Endometrial microvascular endothelial cells (primary cell): ENCODE data around the gene ROPN1L. TPM values are rescaled to one million over a fixed set of nuclear protein-coding genes. Genes with fewer than 3 reads are reported as not detected.

Experiments used
- in situ Hi-C: cut with HindIII; loops from 2 replicates; pipeline ENCODE4 v1.10.0; 2017; ENCODE audit warnings: low sequenced_read_pairs, low pct_unique_long_range_greater_than_20kb; ENCODE audit errors: inconsistent ontology term
- total RNA-seq: library from RNA; depleted of rRNA; stranded (reverse); fragments of >200 nt; gene quantifications from one replicate; pipeline ENCODE4 v1.2.3, GENCODE V29; 2015; ENCODE audit errors: inconsistent ontology term

Gene ROPN1L
- total RNA-seq, 1 donor from 2014 or later: 0.46 TPM

DNA sequence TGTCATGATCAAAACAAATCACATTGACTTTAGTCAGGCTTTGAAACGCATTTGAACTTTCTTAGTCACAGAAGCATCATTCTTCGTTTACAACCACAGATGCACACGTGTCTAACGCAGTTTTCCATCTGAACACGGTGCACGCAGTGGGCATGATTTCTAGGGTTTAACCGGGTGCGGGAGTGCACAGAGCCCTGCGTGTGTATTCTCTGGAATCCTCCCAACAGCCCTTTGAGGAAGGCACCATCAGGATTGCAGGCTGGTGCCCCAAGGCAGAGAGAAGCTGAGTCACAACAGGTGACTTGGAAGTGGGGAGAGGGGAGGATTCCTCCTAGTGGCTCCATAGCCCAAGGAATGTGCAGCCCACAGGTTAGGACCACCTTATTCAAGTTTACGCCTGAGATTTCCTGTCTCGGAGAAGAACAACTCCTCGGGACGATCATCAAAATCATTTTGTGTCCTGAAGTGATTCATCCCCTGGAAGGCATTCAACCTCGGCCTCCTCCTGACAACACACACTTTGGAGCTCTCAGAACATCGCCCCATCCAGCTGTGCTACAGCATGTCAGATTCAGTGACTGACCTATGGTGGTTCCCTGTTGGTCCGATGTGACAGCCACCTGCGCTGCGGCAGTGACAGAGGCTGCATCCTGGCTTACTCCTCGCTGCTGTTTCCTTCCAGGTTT, 13.1 kb downstream of the ROPN1L start:
- in situ Hi-C loops: loop anchor here (5.0 kb wide), 1 partner anchor 173 kb away; no protein-coding TSS in a partner anchor

DNA sequence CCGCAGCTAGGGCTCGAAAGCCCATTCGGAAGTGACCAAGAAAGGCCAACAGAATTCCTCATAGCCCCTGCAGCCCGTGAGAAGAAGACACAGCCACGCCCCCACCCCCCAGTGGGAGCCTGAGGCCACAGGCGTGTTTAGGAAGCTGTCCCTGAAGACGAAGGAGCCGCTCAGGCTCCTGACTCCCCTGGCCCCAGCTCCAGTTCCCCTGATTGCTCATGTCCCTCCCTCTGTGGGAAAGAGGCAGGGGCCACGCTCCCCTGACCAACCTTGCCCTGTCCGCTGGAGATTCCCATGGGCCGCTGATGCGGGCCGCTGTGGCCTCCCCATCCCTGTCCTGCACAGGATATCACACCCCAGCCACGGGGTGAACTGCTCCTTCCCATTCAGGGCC, 13.6 kb downstream of the ROPN1L start:
- in situ Hi-C loops: no loop called here

DNA sequence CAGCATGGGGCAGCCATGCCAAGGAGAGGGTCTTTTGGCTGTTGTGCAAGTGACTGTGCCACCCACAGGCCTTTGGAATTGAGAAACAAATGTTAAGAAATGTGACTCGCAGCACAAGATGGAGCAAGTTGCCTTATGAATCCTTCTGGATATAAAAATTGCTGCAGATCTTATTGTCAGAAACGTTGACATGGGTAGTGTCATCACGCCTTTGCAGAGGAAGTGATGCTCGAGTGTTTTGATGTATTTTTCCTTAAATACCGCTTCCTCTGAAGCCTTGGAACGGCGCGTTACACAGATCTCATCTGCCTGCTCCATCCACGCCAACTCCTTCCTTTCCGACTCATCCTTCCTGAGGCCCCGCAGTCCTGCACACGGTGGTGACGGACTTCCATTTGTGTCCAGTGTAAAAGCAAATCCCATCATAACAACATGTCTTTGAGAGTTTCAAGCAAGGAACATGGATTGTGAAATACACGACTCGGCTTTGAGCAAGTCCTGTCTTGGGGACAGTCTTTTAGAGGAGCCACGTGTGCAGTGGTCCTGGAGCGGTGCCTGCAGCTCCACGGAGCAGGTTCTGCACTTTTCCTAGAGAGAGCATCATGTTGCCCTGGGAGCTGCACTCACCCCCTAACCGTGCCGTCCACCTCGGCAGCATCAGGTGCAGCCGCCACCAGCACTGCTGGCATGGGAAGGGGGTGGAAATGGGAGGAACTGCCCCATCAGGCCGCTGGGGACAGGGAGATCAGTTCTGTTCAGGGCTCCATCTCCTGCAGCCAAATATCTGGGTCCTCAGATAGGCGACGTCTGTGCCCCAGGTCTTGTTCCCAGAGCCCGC, 15.1 kb downstream of the ROPN1L start:
- in situ Hi-C loops: no loop called here

DNA sequence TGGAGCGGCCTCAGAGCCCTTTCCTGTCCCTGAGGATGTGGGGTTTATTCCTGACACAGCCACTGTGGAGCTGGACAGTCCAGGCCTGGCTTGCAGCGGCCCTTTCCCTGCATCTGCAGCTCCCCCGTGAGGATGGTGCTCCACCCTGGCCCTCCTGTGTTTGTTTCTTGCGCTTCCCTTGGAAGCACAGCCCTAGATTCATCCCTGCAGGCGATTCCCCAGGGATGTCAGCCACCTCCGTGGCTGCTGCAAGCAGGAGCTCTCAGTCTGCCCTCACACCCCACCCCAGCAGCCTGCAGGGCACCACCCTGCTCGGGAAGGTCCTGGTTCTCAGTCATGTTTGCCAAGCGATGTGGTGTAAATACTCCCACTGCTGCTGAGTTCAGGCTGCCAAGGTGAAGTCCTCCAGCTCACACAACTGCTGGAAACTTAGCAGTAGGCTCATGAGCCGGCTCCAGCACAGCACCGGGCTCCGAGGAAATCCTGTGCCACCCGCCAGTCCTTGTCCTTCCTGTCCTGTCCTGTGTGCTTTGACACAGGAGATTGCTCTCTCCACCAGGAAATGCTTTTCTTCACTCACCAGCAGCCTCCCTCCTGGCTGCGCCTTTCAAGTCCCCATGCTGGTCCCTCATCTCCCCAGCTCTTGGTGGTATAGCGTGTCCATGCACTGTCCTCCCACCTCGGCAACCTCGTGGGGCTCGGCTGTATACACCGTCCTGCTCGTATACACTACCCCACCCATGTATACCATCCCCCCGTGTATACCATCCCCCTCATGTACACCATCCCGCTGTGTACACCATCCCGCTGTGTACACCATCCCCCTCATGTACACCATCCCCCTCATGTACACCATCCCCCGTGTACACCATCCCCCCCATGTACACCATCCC, 16.2 kb downstream of the ROPN1L start:
- in situ Hi-C loops: no loop called here

GRCh38 chr5:10459080-10460055, 17.7 kb downstream of the ROPN1L start:
- in situ Hi-C loops: no loop called here

DNA sequence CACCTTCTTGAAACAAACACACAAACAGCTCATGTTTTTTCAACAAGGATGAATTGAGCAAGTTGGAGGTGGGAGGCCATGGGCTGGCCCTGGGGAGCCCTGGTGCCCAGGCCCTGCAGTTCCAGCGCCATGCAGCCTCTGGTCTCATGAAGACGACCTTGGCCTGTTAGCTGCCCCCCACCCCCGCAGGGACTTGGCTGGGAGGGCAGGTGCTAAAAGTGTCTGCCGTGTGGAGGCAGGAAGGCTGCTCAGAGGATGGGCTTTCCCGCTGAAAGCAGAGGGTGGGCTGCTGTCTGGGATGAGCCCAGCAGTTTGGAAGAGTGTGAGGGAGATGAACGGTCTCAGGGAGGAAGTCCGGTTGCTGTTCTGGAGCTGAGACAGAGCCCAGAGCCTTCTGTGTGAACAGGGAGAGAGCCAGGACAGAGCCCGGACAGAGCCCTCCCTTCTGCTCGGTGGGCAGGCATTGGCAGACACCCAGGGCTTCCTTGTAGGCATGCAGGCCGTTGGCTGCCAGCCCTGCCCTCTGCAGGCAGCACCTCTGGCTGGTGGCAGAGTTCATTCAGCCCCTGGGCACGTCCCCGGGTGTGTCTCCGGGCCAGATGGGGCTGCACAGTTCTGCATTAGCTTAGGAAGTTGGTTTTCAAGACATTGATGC, 18.7 kb downstream of the ROPN1L start:
- in situ Hi-C loops: no loop called here

- in situ Hi-C loops: no loop called here
Measured at GRCh38 chr5:10461041-10461440, 19.4 kb downstream of the ROPN1L start.

DNA sequence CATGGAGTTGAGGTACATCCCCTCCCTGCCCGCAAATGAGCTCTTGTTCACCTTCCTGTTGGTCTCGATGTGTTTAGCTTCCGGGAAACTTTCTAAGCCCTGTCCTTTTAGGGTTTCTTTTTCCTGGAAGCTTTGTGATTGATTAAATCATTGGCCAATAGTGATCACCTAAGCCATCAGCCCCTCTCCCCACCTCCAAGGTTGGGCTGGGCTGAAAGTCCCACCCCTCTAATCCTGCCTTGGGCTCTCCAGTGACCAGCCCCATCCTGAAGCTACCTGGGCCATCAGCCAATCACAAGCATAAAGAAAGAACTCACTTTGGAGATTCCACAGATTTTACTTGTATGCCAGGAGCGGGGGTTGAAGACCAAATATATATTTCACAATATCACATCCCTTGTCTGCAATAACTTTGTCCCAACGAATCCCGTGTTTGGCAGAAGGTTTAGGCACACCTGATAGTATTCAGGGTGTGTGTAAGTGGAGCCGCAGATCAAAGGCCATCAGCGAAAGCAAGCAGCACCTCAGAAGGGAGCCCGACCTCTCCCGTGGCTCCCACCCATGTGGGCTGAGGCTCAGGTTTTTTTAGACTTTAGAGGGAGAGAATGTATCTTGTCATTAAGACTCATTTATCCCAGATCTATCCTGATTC, 20.4 kb downstream of the ROPN1L start:
- in situ Hi-C loops: no loop called here

DNA sequence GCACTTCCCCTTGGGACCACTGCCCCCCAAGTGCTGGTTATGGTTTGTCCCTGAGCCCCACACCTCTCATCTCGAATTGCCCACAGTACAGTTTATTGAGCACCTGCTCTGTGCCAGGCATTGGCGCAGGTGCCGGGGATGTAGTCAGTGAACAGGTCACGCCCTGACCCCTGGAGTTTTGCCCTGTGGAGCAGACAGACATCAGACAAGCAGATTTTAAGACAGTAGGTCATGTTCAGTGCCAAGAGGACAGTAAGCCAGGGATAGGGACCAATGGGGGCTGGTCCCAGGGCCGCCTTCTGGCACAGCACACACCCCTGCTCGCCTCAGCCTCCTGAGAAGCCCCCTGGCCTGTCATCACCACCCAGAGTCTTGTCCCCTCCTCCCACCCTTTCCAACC, 21.9 kb downstream of the ROPN1L start:
- in situ Hi-C loops: no loop called here

DNA sequence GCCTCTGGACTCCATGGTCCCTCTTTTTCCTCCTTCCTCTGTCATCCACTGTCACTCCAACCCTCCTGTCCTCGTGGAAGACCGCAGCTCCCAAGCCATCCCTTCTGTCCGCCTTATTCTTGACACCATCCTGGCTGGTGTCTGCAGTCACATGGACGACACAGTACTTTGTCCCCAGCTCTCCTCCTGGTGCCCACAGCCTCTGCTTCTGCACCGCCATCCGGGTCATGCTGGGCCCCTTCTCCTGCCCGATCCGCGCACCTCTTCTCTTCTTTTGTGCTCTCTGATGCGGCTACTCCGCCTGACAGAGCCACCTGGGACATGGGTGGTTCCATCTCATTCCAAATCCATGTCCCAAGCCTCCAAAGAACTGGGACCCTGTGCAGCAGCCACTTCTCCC, 22.5 kb downstream of the ROPN1L start:
- in situ Hi-C loops: no loop called here

DNA sequence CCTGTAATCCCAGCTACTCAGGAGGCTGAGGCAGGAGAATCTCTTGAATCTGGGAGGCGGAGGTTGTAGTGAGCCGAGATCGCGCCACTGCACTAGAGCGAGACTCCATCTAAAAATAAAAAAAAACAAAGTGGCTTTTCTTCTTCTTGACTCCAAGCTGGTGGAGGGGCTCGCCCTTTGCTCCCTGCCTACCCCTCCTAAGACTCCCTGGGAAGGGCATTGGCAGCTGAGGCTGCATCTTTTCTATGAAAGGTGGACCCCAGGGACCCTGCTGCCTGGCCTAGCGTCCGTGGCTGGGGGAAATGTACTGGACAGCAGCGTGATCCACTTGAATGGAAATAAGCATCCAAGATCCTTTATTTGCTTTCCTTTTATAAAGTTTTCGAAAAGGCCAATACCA, 24.0 kb downstream of the ROPN1L start:
- in situ Hi-C loops: no loop called here

DNA sequence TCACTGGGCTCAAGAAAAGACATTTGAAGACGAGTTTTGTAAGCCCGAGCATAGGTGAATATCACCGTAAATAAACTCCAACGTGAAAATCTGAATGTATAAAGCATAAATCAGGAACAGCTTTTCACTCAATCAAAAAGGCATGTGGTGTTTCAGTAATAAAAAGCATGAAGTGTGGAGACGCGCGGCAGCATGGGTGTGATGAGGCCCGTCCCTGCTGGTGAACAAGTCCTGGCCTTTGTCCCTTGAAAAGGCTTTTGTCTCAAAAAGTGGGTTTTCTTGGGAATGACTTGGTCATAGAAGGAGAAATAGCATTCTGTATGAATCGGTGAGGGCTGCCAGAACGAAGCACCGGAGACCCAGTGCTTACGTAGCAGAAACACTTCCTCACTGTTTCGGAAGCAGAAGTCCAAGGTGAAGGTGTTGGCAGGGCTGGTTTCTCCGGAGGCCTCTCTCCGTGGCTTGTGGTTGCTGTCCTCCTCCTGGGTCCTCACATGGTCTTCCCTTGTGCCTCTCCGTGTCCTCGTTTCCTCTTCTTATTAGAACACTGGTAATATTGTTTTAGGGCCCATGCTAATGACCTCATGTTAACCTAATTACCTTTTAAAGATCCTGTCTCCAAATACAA, 24.9 kb downstream of the ROPN1L start:
- in situ Hi-C loops: no loop called here

DNA sequence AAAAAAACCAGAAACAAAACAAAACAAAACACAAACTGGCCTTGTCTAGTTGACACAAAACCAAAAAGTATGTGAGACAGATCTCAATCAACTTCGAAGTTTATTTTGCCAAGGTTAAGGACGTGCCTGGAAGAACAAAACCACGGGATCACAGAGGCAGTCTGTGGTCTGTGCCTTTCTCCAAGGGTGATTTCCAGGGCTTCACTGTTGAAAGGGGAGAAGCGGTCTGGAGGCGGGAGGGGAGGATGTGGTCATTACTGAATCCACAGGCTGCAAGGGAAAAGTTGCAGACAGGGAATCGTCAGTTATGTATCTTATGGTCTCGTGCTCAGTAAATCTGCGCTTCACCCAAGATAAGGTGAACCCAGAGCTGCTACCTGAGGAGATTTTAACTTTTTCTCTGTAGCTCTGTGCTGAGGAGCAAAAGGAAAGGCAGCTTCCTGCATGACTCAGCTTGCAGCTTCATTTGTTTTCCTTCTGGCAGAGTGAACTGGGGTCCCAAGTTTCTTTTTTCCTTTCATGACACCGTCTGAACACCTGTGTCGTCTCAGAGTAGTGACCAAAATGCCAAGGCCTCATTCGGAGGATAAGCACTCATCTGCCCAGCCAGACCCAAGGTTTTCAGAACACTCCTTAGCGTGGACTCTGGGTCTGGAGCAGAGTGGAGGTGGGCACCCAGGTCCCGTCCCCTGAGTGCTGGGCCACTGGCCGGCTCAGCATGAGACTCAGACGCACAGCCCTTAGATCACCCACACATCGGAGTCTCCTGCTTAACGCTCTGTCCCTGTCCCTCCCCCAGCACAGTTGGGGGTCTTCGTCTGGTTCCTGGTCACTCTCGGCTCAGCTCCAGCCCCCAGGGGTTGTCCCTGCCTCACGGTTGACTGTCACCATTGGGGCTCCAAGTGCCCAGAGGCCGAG, 25.9 kb downstream of the ROPN1L start:
- in situ Hi-C loops: no loop called here

DNA sequence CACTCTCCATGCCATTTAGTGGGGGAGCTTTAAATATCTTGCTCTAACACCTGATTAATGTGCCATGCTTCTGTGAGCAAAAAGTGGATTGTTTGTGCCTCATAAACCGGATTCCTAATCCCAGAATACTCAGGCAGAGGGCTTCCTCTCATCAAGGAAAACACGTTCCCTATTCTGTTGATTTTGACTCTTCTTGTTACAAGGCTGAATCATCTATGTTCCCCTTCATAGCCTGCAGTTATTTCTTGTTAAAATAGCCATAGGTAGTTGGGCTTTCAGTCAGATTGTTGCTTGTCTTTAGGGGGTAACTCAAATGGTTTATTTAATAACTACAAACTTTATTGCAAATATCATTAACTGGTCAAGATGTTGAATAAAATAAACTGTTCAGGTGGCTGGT, 26.6 kb downstream of the ROPN1L start:
- in situ Hi-C loops: no loop called here

DNA sequence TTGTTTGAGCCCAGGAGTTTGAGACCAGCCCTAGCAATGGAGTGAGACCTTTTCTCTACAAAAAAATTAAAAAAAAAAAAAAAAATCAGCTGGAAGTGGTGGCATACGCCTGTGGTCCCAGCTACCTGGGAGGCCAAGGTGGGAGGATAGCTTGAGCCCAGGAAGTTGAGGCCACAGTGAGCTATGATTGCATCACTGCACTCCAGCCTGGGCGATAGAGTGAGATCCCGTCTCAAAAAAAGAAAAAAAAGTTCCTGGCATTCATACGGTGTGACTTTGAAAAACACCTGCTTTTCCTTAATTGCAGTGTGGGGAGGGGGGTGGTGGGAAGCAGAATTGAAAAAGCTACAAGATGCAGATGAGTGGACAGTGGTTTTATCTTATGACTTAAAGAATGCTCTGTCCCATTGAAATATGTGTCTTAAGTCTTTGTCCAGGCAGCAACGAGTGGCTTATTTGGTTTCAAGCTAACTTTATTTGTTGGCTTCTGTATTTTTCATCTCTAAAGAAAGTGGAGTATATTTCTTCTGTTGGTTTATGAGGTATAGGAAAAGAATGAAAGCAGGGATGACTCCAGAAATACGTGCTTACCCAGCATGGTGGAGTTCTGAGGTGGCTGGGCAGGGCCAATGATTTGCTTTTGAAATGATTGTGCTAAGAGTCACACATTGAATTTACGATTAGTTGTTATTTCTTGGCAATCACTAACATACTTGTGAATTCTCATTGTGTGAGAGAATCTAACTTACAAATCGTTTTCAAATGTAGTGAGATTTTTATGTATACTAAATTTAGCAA, 27.8 kb downstream of the ROPN1L start:
- in situ Hi-C loops: no loop called here
